Smooth muscle cell (in vitro differentiated cells): ENCODE measurements around the gene NEU2. TPM values are rescaled to one million over a fixed set of nuclear protein-coding genes. Genes with fewer than 3 reads are reported as not detected.

ENCODE experiments used
- DNase-seq: peaks from one replicate; lab custom pipeline; 2025; ENCODE audit not compliant: unreplicated experiment; lab: John Stamatoyannopoulos, UW
- H2AFZ ChIP-seq: fragments of 200-600 bp; sonication (generic); 2 replicates; pipeline ENCODE4 v1.6.0; 2016; ENCODE audit warnings: antibody characterized with exemption, low read depth, mild to moderate bottlenecking
- H3F3A ChIP-seq: fragments of 200-600 bp; sonication (generic); 2 replicates; pipeline ENCODE4 v1.6.0; 2017; ENCODE audit warnings: antibody characterized with exemption, low read depth
- H3K27ac ChIP-seq: fragments of 200-600 bp; sonication (generic); 2 replicates; pipeline ENCODE4 v1.5.1; 2016; ENCODE audit warnings: low read depth, mild to moderate bottlenecking
- H3K27me3 ChIP-seq: fragments of 200-600 bp; sonication (generic); 2 replicates; pipeline ENCODE4 v1.6.1; 2016; ENCODE audit warnings: low read depth, mild to moderate bottlenecking
- H3K36me3 ChIP-seq: fragments of 200-600 bp; sonication (generic); 2 replicates; pipeline ENCODE4 v1.5.1; 2016; ENCODE audit warnings: low read depth
- H3K4me1 ChIP-seq: fragments of 200-600 bp; sonication (generic); 2 replicates; pipeline ENCODE4 v1.5.1; 2016; ENCODE audit warnings: low read depth
- H3K4me2 ChIP-seq: fragments of 200-600 bp; sonication (generic); 2 replicates; pipeline ENCODE4 v1.6.0; 2016; ENCODE audit warnings: mild to moderate bottlenecking
- H3K4me3 ChIP-seq: fragments of 200-600 bp; sonication (generic); 2 replicates; pipeline ENCODE4 v1.5.1; 2016; ENCODE audit warnings: mild to moderate bottlenecking
- H3K79me2 ChIP-seq: fragments of 200-600 bp; sonication (generic); 2 replicates; pipeline ENCODE4 v1.6.0; 2016; ENCODE audit warnings: low read depth, mild to moderate bottlenecking
- H3K9ac ChIP-seq: fragments of 200-600 bp; sonication (generic); 2 replicates; pipeline ENCODE4 v1.6.0; 2016; ENCODE audit warnings: low read depth
- H3K9me3 ChIP-seq: fragments of 200-600 bp; sonication (generic); replicated peaks from 2 replicates; pipeline ENCODE4 v1.5.1; 2016; ENCODE audit warnings: low read depth
- H4K20me1 ChIP-seq: fragments of 200-600 bp; sonication (generic); 2 replicates; pipeline ENCODE4 v1.6.0; 2016; ENCODE audit warnings: low read depth
- CTCF ChIP-seq: fragments of 200-600 bp; sonication (generic); IDR thresholded peaks from 2 replicates; pipeline ENCODE4 v1.5.1; 2017; ENCODE audit warnings: borderline replicate concordance, mild to moderate bottlenecking, antibody characterized with exemption; ENCODE audit not compliant: insufficient read depth, poor library complexity, severe bottlenecking
- WGBS: methylation state at CpG from one replicate; pipeline ENCODE4 v1.1.7; 2016; ENCODE audit warnings: low lambda C conversion rate; 5-methylcytosine and 5-hydroxymethylcytosine counted together
- polyA plus RNA-seq: library from polyadenylated mRNA; unstranded; fragments of >200 nt; fragmentation: Nextera tagmentation; extraction: Ambion mirVana; gene quantifications from 2 replicates; pipeline ENCODE4 v1.2.1, GENCODE V29; 2016
- total RNA-seq: library from RNA; depleted of rRNA; stranded (reverse); fragments of >200 nt; gene quantifications from 2 replicates; pipeline ENCODE4 v1.2.3, GENCODE V29; 2014

Gene NEU2
- total and polyA plus RNA-seq, 2 experiments from 2014 or later, result 0.94 TPM; not detected in 1

- Histone ChIP-seq H3K79me2 (no peaks in the 10 kb centered on the region), H2AFZ (no peak overlapping the region), H4K20me1 (no peaks in the 10 kb centered on the region), H3K4me1 (no peaks in the 10 kb centered on the region), H3K27me3 (no peaks in the 10 kb centered on the region), H3K9me3 (no peaks in the 10 kb centered on the region), H3F3A (no peaks in the 10 kb centered on the region), H3K9ac (no peak overlapping the region), H3K4me3 (no peak overlapping the region), H3K4me2 (no peak overlapping the region), H3K36me3 (no peaks in the 10 kb centered on the region), H3K27ac (no peak overlapping the region)
- WGBS, result 58% methylated on average over 12 of the region's 12 CpGs
- TF ChIP-seq CTCF, result no peak
- no peak for DNase-seq
Measured at GRCh38 chr2:233061591-233062450, 29.3 kb downstream of the NEU2 start.

GRCh38 chr2:233062451-233062850, 30.0 kb downstream of the NEU2 start:
- Histone ChIP-seq H4K20me1 (no peaks in the 10 kb centered on the region), H3F3A (no peaks in the 10 kb centered on the region), H3K27ac (no peak overlapping the region), H3K4me1 (no peaks in the 10 kb centered on the region), H3K36me3 (no peaks in the 10 kb centered on the region), H3K9me3 (no peaks in the 10 kb centered on the region), H2AFZ (no peak overlapping the region), H3K9ac (no peak overlapping the region), H3K79me2 (no peaks in the 10 kb centered on the region), H3K4me3 (no peak overlapping the region), H3K27me3 (no peaks in the 10 kb centered on the region), H3K4me2 (no peak overlapping the region)
- WGBS, result 94% methylated on average over 4 of the region's 4 CpGs
- no peak for DNase-seq
- TF ChIP-seq CTCF, result no peak

GRCh38 chr2:233062946-233063268, 30.4 kb downstream of the NEU2 start:
- no peak for TF ChIP-seq CTCF
- Histone ChIP-seq H3K4me2 (no peak overlapping the region), H3F3A (no peaks in the 10 kb centered on the region), H3K27ac (no peak overlapping the region), H2AFZ (no peak overlapping the region), H3K79me2 (no peaks in the 10 kb centered on the region), H3K9ac (no peak overlapping the region), H3K36me3 (no peaks in the 10 kb centered on the region), H3K4me3 (no peak overlapping the region), H4K20me1 (no peaks in the 10 kb centered on the region), H3K9me3 (no peaks in the 10 kb centered on the region), H3K4me1 (no peaks in the 10 kb centered on the region), H3K27me3 (no peaks in the 10 kb centered on the region)
- 94% methylated on average over 6 of the region's 6 CpGs for WGBS
- no peak for DNase-seq

- no peak overlapping the region for H3K4me3 ChIP-seq
- no peaks in the 10 kb centered on the region for H3K79me2 ChIP-seq
- no peak overlapping the region for H2AFZ ChIP-seq
- H3K27ac ChIP-seq, result no peak overlapping the region
- no peak overlapping the region for H3K4me2 ChIP-seq
- no peak overlapping the region for H3K9ac ChIP-seq
- no peaks in the 10 kb centered on the region for H3K36me3 ChIP-seq
- TF ChIP-seq CTCF, result no peak
- no peaks in the 10 kb centered on the region for H3F3A ChIP-seq
- no peaks in the 10 kb centered on the region for H4K20me1 ChIP-seq
- no peaks in the 10 kb centered on the region for H3K9me3 ChIP-seq
- H3K27me3 ChIP-seq, result no peaks in the 10 kb centered on the region
- 92% methylated on average over 13 of the region's 13 CpGs for WGBS
- no peak for DNase-seq
- no peaks in the 10 kb centered on the region for H3K4me1 ChIP-seq
Measured at GRCh38 chr2:233063269-233063975, 30.9 kb downstream of the NEU2 start.
